ENCODE data around the gene TEX22. TPM values are rescaled to one million over a fixed set of nuclear protein-coding genes. Genes with fewer than 3 reads are reported as not detected.

Gene TEX22
- polyA plus RNA-seq, 1 experiment = 0.05 TPM

DNA sequence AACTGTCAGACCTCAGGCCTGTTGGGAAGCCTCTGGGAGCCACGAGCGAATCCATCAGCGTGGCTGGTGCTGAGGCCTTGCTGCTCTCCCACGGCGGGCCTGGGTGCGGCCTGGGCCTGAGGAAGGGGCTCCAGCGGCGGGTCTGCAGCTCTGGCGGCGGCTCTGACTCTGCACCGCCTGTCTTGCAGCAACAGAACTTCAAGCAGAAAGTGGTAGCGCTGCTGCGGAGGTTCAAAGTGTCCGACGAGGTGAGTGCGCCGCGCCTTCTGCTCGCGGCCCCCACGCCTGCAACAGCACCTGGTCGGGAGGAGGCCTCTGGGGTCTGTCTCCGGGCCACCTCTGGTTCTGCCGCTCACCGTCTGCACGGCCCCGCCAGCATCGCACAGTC lies 28.7 kb upstream of the TEX22 start:
- no peak overlapping the region for H3K4me3 ChIP-seq (ENCODE audit: low read depth, low read length)
- H3K9me3 ChIP-seq (ENCODE audit: control insufficient read depth, insufficient read depth, low read length) = no peaks in the 10 kb centered on the region; the same call in 1 of the 2 replicates
- CTCF ChIA-PET = interaction anchor here (0.6 to 2.5 kb wide), 7 partner anchors 13 to 163 kb away, joined by 3 to 34 read pairs (median 6); no protein-coding TSS in a partner anchor
- POLR2A ChIA-PET = interaction anchor here (1.6 kb wide), 1 partner anchor 120 kb away, joined by 5 read pairs; no protein-coding TSS in a partner anchor
- TF ChIP-seq, protein P1, sequence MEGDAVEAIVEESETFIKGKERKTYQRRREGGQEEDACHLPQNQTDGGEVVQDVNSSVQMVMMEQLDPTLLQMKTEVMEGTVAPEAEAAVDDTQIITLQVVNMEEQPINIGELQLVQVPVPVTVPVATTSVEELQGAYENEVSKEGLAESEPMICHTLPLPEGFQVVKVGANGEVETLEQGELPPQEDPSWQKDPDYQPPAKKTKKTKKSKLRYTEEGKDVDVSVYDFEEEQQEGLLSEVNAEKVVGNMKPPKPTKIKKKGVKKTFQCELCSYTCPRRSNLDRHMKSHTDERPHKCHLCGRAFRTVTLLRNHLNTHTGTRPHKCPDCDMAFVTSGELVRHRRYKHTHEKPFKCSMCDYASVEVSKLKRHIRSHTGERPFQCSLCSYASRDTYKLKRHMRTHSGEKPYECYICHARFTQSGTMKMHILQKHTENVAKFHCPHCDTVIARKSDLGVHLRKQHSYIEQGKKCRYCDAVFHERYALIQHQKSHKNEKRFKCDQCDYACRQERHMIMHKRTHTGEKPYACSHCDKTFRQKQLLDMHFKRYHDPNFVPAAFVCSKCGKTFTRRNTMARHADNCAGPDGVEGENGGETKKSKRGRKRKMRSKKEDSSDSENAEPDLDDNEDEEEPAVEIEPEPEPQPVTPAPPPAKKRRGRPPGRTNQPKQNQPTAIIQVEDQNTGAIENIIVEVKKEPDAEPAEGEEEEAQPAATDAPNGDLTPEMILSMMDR (IDR thresholded peaks at IDR 0.05; ENCODE audit: low read depth, low read length) = no peak
- DNase-seq (ENCODE audit: low read depth, low spot score) = no peak
- H3K27me3 ChIP-seq (ENCODE audit: control insufficient read depth, insufficient read depth, low read length) = no peaks in the 10 kb centered on the region
- no peak overlapping the region for H3K27ac ChIP-seq (ENCODE audit: low read depth, low read length)

DNA sequence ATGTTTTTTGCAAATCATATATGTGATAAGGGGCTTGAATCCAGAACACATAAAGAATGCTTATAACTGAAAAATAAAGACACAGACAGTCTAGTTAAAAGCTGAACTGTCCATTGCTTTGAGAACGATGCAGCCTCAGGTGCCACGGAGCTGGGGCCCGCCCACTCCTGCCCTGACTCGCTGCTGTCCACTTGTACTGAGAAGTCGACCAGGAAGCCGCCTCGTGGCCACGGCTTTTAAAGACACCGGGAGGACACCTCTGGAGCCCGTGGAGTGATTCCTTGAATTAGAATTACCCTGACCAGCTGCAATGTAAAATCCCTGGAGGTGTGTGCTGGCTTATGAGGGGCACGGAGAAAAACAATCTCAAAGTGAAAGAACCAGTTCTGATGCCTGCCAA lies 23.9 kb upstream of the TEX22 start:
- H3K27ac ChIP-seq (ENCODE audit: low read depth, low read length) = no peak overlapping the region
- CTCF ChIA-PET = interaction anchor here (0.7 to 0.9 kb wide), 2 partner anchors 26 to 106 kb away, joined by 5 to 7 read pairs; no protein-coding TSS in a partner anchor
- no peak for DNase-seq (ENCODE audit: low read depth, low spot score)
- POLR2A ChIA-PET = no interaction called here
- TF ChIP-seq, protein P1 (IDR thresholded peaks at IDR 0.05; ENCODE audit: low read depth, low read length) = no peak
- no peak overlapping the region for H3K4me3 ChIP-seq (ENCODE audit: low read depth, low read length)
- no peaks in the 10 kb centered on the region for H3K27me3 ChIP-seq (ENCODE audit: control insufficient read depth, insufficient read depth, low read length)
- H3K9me3 ChIP-seq (ENCODE audit: control insufficient read depth, insufficient read depth, low read length) = no peaks in the 10 kb centered on the region; the same call in 1 of the 2 replicates

DNA sequence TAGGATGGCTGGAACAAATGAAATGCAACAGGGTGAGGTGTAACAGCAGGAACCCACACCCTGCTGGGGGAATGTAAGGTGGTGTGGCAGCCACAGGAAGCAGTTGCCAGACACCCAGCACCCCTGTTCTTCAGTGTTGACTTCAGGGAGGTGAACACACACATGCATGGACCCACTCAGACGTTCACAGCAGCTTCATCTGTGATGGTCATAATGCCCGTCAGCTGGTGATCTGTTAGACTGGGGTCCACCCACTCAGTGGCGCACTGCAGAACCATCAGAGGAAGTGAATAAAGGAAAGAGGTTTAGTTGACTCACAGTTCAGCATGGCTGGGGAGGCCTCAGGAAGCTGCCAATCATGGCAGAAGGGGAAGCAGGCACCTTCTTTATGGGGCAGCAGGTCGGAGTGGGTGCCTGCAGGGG lies 22.7 kb upstream of the TEX22 start:
- ChIA-PET CTCF (no interaction called here), POLR2A (no interaction called here)
- TF ChIP-seq, protein P1 (IDR thresholded peaks at IDR 0.05; ENCODE audit: low read depth, low read length) = no peak
- Histone ChIP-seq H3K27me3 (ENCODE audit: control insufficient read depth, insufficient read depth, low read length) (no peaks in the 10 kb centered on the region), H3K4me3 (ENCODE audit: low read depth, low read length) (no peak overlapping the region), H3K27ac (ENCODE audit: low read depth, low read length) (no peak overlapping the region), H3K9me3 (ENCODE audit: control insufficient read depth, insufficient read depth, low read length) (no peaks in the 10 kb centered on the region; the same call in 1 of the 2 replicates)
- no peak for DNase-seq (ENCODE audit: low read depth, low spot score)

DNA sequence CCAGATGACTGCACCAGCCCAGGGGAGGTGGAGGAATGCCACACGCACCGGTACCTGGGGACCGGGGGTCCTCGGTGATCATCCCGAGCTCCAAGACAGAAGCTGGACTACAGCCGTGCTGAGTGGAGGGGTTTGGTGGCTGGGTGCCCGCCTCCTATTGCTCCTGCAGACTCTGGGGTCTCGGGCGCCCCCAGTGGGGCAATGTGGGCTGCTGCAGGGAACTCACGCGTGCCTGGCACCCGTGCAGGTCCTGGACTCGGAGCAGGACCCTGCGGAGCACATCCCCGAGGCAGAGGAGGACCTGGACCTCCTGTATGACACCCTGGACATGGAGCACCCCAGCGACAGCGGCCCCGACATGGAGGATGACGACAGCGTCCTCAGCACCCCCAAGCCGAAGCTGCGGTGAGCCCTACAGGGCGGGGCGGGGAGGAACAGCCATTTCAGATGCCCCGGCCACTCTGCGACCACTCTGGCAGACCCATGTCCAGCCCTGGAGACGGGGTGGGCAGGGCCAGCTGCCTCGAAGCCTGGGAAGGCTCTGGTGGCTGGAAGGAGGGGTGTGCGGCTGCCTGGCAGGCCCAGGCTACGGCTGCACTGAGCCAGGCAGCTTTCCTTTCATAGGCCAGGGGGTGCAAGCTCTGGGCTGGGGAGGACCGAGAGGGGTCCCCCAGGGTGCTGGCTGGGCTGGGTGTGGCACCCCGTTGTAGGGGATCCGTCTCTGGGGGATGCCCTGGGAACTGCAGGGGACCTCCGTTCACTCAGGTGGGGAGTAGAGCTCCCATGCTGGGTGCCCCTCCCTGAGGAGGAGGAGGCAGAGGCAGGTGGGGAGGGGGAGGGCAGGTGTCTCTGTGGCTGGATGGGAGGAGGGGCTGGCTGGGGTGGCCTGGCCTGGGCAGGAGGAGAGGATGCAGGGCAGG lies 21.6 kb upstream of the TEX22 start:
- Histone ChIP-seq H3K9me3 (ENCODE audit: control insufficient read depth, insufficient read depth, low read length) (no peaks in the 10 kb centered on the region; the same call in 1 of the 2 replicates), H3K4me3 (ENCODE audit: low read depth, low read length) (no peak overlapping the region), H3K27ac (ENCODE audit: low read depth, low read length) (no peak overlapping the region), H3K27me3 (ENCODE audit: control insufficient read depth, insufficient read depth, low read length) (no peaks in the 10 kb centered on the region)
- TF ChIP-seq, protein P1 (IDR thresholded peaks at IDR 0.05; ENCODE audit: low read depth, low read length) = no peak
- CTCF ChIA-PET = no interaction called here
- DNase-seq (ENCODE audit: low read depth, low spot score) = no peak
- POLR2A ChIA-PET = no interaction called here
